B cell (primary cell): Measurements from ENCODE around the gene TPSB2. TPM values are rescaled to one million over a fixed set of nuclear protein-coding genes. Genes with fewer than 3 reads are reported as not detected.

ENCODE experiments used
- ATAC-seq: fragments of 200-7000 bp; cut with Tn5 transposase; one replicate; pipeline ENCODE4 v1.10.0; 2021; ENCODE audit warnings: low read depth, mild to moderate bottlenecking, moderate number of reproducible peaks, moderate library complexity
- CTCF ChIA-PET: fragments of 350-600 bp; sonication (Branson Sonifier 250); formaldehyde crosslinking; loops from one replicate; lab custom pipeline; 2021; ENCODE audit warnings: antibody characterized with exemption, inconsistent platforms; lab: Charles Lee
- POLR2A ChIA-PET: fragments of 350-600 bp; sonication (Branson Sonifier 250); formaldehyde crosslinking; loops from one replicate; lab custom pipeline; 2021; ENCODE audit warnings: antibody characterized with exemption; lab: Charles Lee
- DNase-seq: peaks from one replicate; pipeline ENCODE4 v3.0.0; 2013
- H2AFZ ChIP-seq: 2 replicates; pipeline ENCODE4 v1.6.1; 2012; ENCODE audit warnings: mild to moderate bottlenecking, low read depth, low read length; ENCODE audit not compliant: insufficient read depth, poor library complexity, severe bottlenecking
- H3K27ac ChIP-seq, 2 donors: 1 replicate in 1 of 2; 2 replicates in 1 of 2; pipeline ENCODE4 v1.5.1; 2012 to 2013; ENCODE audit warnings: low read length in 2 of 2, mild to moderate bottlenecking in 2 of 2, moderate library complexity in 1 of 2
- H3K27me3 ChIP-seq, 4 experiments: fragments of 200-600 bp in 1 of 4; sonication (generic) in 1 of 4; replicated peaks in 1 of 4; 1 replicate in 2 of 4; 2 replicates in 2 of 4; pipeline versions ENCODE4 v1.6.1 to v1.7.0; 2013 to 2016; ENCODE audit warnings: low read length in 3 of 4, mild to moderate bottlenecking in 2 of 4, mixed read lengths in 1 of 4, moderate library complexity in 1 of 4; ENCODE audit not compliant: insufficient read depth in 4 of 4, control insufficient read depth in 3 of 4; ENCODE audit errors: control extremely low read depth in 1 of 4
- H3K36me3 ChIP-seq, 2 experiments: replicated peaks in 1 of 2; 1 replicate in 1 of 2; 2 replicates in 1 of 2; pipeline versions ENCODE4 v1.6.1 to v1.7.1; 2013; ENCODE audit warnings: low read length in 1 of 2; ENCODE audit not compliant: insufficient read depth in 2 of 2, control insufficient read depth in 1 of 2; ENCODE audit errors: control extremely low read depth in 1 of 2, extremely low read depth in 1 of 2
- H3K4me1 ChIP-seq, 2 donors: fragments of 200-600 bp in 1 of 2; sonication (generic) in 1 of 2; 1 replicate in 1 of 2; 2 replicates in 1 of 2; pipeline versions ENCODE4 v1.5.1 to v1.6.1; 2013 to 2017; ENCODE audit warnings: low read length in 2 of 2; ENCODE audit not compliant: control insufficient read depth in 2 of 2, insufficient read depth in 2 of 2
- H3K4me2 ChIP-seq: replicated peaks from 2 replicates; pipeline ENCODE3; 2012; ENCODE audit warnings: mild to moderate bottlenecking, low read depth, low read length; ENCODE audit not compliant: poor library complexity, severe bottlenecking
- H3K4me3 ChIP-seq, 5 experiments: fragments of 200-600 bp in 1 of 5; sonication (generic) in 1 of 5; 1 replicate in 3 of 5; 2 replicates in 2 of 5; pipeline versions ENCODE4 v1.5.1 to v1.7.0; 2011 to 2016; ENCODE audit warnings: low read length in 4 of 5, mild to moderate bottlenecking in 4 of 5, low read depth in 2 of 5, control low read depth in 1 of 5, moderate library complexity in 1 of 5; ENCODE audit not compliant: insufficient read depth in 1 of 5; ENCODE audit errors: control extremely low read depth in 1 of 5, extremely low read depth in 1 of 5
- H3K79me2 ChIP-seq: fragments of 200-600 bp; sonication (generic); one replicate; pipeline ENCODE4 v1.6.0; 2016; ENCODE audit warnings: low read length; ENCODE audit not compliant: control insufficient read depth, insufficient read depth
- H3K9ac ChIP-seq: fragments of 200-600 bp; sonication (generic); 2 replicates; pipeline ENCODE4 v1.6.1; 2017; ENCODE audit warnings: mild to moderate bottlenecking, low read length, moderate library complexity
- H3K9me3 ChIP-seq, 3 donors: one replicate each; pipeline versions ENCODE4 v1.6.1 to v1.7.1; 2013; ENCODE audit warnings: low read length in 2 of 3; ENCODE audit not compliant: control insufficient read depth in 2 of 3, insufficient read depth in 1 of 3; ENCODE audit errors: control extremely low read depth in 1 of 3
- H4K20me1 ChIP-seq: 2 replicates; pipeline ENCODE4 v1.6.0; 2012; ENCODE audit warnings: mild to moderate bottlenecking, low read length; ENCODE audit not compliant: insufficient read depth, control insufficient read depth, poor library complexity, severe bottlenecking
- H3K27ac Mint-ChIP-seq: one replicate; pipeline ENCODE4 v1.8.0; 2021; ENCODE audit warnings: mixed read lengths
- H3K27me3 Mint-ChIP-seq: one replicate; pipeline ENCODE4 v1.8.0; 2021; ENCODE audit warnings: mixed read lengths
- H3K4me1 Mint-ChIP-seq: one replicate; pipeline ENCODE4 v1.8.0; 2021; ENCODE audit warnings: mixed read lengths
- H3K4me3 Mint-ChIP-seq: one replicate; pipeline ENCODE4 v1.8.0; 2021; ENCODE audit warnings: mixed read lengths
- H3K9me3 Mint-ChIP-seq: one replicate; pipeline ENCODE4 v1.8.0; 2022; ENCODE audit warnings: mixed read lengths; ENCODE audit not compliant: insufficient read depth
- CTCF ChIP-seq: fragments of 200-600 bp; IDR thresholded peaks from one replicate; pipeline ENCODE4 v1.8.0; 2022; ENCODE audit warnings: antibody characterized with exemption, mild to moderate bottlenecking
- EZH2 ChIP-seq: IDR thresholded peaks from 2 replicates; pipeline ENCODE4 v1.6.1; 2012; ENCODE audit warnings: borderline replicate concordance, low read depth, mild to moderate bottlenecking, moderate library complexity, low read length; ENCODE audit not compliant: insufficient read depth, poor library complexity, severe bottlenecking
- WGBS: methylation state at CpG from one replicate; pipeline ENCODE4 v1.1.5; 2013; ENCODE audit warnings: missing lambda C conversion rate; ENCODE audit not compliant: insufficient coverage; 5-methylcytosine and 5-hydroxymethylcytosine counted together
- intact Hi-C: fragments of 100-400 bp; cut with micrococcal nuclease; formaldehyde crosslinking; loops from one replicate; pipeline ENCODE4 v1.10.0; 2022
- polyA plus RNA-seq: library from polyadenylated mRNA; depleted of rRNA; stranded (reverse); fragments of >200 nt; gene quantifications from 2 replicates; pipeline ENCODE4 v1.2.3, GENCODE V29; 2012
- total RNA-seq, 2 donors: library from RNA; stranded (reverse); fragments of 120-200 nt in 1 of 2; gene quantifications; 1 replicate in 1 of 2; 2 replicates in 1 of 2; pipeline versions ENCODE4 v1.2.3 to v1.2.4, GENCODE V29; 2013 to 2022

TPSB2 gene
- total and polyA plus RNA-seq, 2 donors (not counting 1 experiment from before 2014, with no cell fraction given), result not detected

- Histone ChIP-seq H3K4me1 (no peaks in the 10 kb centered on the region), H2AFZ (no peak overlapping the region), H3K4me2 (no peak overlapping the region), H3K79me2 (no peaks in the 10 kb centered on the region), H3K27me3 (peaks cover 0 to 4% (median 0%) of the 10 kb centered on the region in 4 experiments), H3K9ac (no peak overlapping the region), H3K4me3 (no peak overlapping the region), H3K36me3 (no peaks in the 10 kb centered on the region), H3K27ac (no peak overlapping the region), H3K9me3 (peaks cover 0 to 5% (median 0%) of the 10 kb centered on the region in 3 donors), H4K20me1 (no peaks in the 10 kb centered on the region)
- POLR2A ChIA-PET, result no interaction called here
- H3K27ac Mint-ChIP-seq, result no peak overlapping the region
- 90% methylated on average over 13 of the region's 18 CpGs for WGBS
- intact Hi-C loops, result no loop called here
- H3K27me3 Mint-ChIP-seq, result peaks cover 3% of the 10 kb centered on the region
- no peaks in the 10 kb centered on the region for H3K4me1 Mint-ChIP-seq
- no peak for ATAC-seq
- TF ChIP-seq EZH2, result no peak
- TF ChIP-seq CTCF, result no peak
- no peaks in the 10 kb centered on the region for H3K9me3 Mint-ChIP-seq
- no peak for DNase-seq
- CTCF ChIA-PET, result no interaction called here
- no peak overlapping the region for H3K4me3 Mint-ChIP-seq
Observed at GRCh38 chr16:1198194-1198593, 31.8 kb downstream of the TPSB2 start.

GRCh38 chr16:1197237-1197866, 32.6 kb downstream of the TPSB2 start:
- no peak overlapping the region for H2AFZ ChIP-seq
- WGBS, result 80% methylated on average over 14 of the region's 19 CpGs
- H3K27me3 ChIP-seq, result peaks cover 0 to 4% (median 0%) of the 10 kb centered on the region in 4 experiments
- H3K79me2 ChIP-seq, result no peaks in the 10 kb centered on the region
- ChIA-PET CTCF (no interaction called here), POLR2A (no interaction called here)
- H3K27ac ChIP-seq, result no peak overlapping the region
- Mint-ChIP-seq H3K4me1 (no peaks in the 10 kb centered on the region), H3K9me3 (no peaks in the 10 kb centered on the region), H3K4me3 (no peak overlapping the region), H3K27me3 (peaks cover 7% of the 10 kb centered on the region), H3K27ac (no peak overlapping the region)
- peaks cover 0 to 5% (median 0%) of the 10 kb centered on the region in 3 donors for H3K9me3 ChIP-seq
- H4K20me1 ChIP-seq, result no peaks in the 10 kb centered on the region
- no peak overlapping the region for H3K9ac ChIP-seq
- TF ChIP-seq CTCF (no peak), EZH2 (no peak)
- H3K36me3 ChIP-seq, result no peaks in the 10 kb centered on the region
- intact Hi-C loops, result no loop called here
- no peak overlapping the region for H3K4me2 ChIP-seq
- no peaks in the 10 kb centered on the region for H3K4me1 ChIP-seq
- H3K4me3 ChIP-seq, result no peak overlapping the region
- no peak for ATAC-seq
- DNase-seq, result no peak
